Small intestine (tissue), 7 donors: ENCODE data around the gene STK36. TPM values are rescaled to one million over a fixed set of nuclear protein-coding genes. Genes with fewer than 3 reads are reported as not detected.
A peak's percentile ranks its signal among the peaks of the same experiment; 100 is the strongest.

Experiments used
- DNase-seq, 2 donors: peaks; one replicate each; pipeline versions ENCODE4 v3.0.0 to v3.0.0-alpha.2; 2013
- FAIRE-seq: peaks from 2 replicates; lab custom pipeline; 2012; peaks lifted over from hg19 to GRCh38; lab: Jason Lieb, UNC
- H3K27ac ChIP-seq, 3 donors: one replicate each; pipeline ENCODE4 v1.5.1; 2013; ENCODE audit warnings: low read length in 2 of 3, mild to moderate bottlenecking in 2 of 3, control low read depth in 1 of 3, inconsistent platforms in 1 of 3, low read depth in 1 of 3, moderate library complexity in 1 of 3
- H3K27me3 ChIP-seq, 3 donors: one replicate each; pipeline ENCODE4 v1.6.1; 2013; ENCODE audit warnings: low read length in 3 of 3, inconsistent platforms in 1 of 3; ENCODE audit not compliant: control insufficient read depth in 3 of 3, insufficient read depth in 3 of 3
- H3K36me3 ChIP-seq, 3 donors: one replicate each; pipeline ENCODE4 v1.6.1; 2013; ENCODE audit warnings: low read length in 3 of 3, inconsistent platforms in 1 of 3, low read depth in 1 of 3, mild to moderate bottlenecking in 1 of 3, moderate library complexity in 1 of 3; ENCODE audit not compliant: control insufficient read depth in 3 of 3, insufficient read depth in 2 of 3
- H3K4me1 ChIP-seq, 3 donors: one replicate each; pipeline ENCODE4 v1.6.1; 2013; ENCODE audit warnings: low read length in 2 of 3, inconsistent platforms in 1 of 3, low read depth in 1 of 3, mild to moderate bottlenecking in 1 of 3, moderate library complexity in 1 of 3; ENCODE audit not compliant: control insufficient read depth in 3 of 3, insufficient read depth in 2 of 3
- H3K4me3 ChIP-seq, 3 donors: one replicate each; pipeline ENCODE4 v1.5.1; 2013; ENCODE audit warnings: low read length in 3 of 3, control low read depth in 1 of 3, inconsistent platforms in 1 of 3, low read depth in 1 of 3, mild to moderate bottlenecking in 1 of 3, moderate library complexity in 1 of 3
- H3K9me3 ChIP-seq, 2 donors: one replicate each; pipeline ENCODE4 v1.6.1; 2013; ENCODE audit warnings: low read depth in 1 of 2, low read length in 1 of 2; ENCODE audit not compliant: control insufficient read depth in 2 of 2, insufficient read depth in 1 of 2
- WGBS, 3 donors: extraction: QIAGEN DNeasy Blood & Tissue Kit; methylation state at CpG; one replicate each; pipeline ENCODE4 v1.1.7; 2013; 5-methylcytosine and 5-hydroxymethylcytosine counted together
- polyA plus RNA-seq, 4 donors: library from polyadenylated mRNA; stranded (reverse) in 3 of 4; unstranded in 1 of 4; fragments of 200-250 nt in 3 of 4; fragments of 120-200 nt in 1 of 4; gene quantifications; one replicate each; pipeline versions ENCODE4 v1.2.1 to v1.2.3, GENCODE V29; 2013
- donor health status: healthy with polysubstance abuse.
- donor health status: control.
- donor health status: control.
- donor health status: Bipolar disorder and iron deficiency.
- donor health status: healthy.

The STK36 gene
- polyA plus RNA-seq, 4 donors = 9.7 to 38.9 (median 14.9) TPM

- no peaks in the 10 kb centered on the region for H3K27me3 ChIP-seq
- FAIRE-seq (no peak), DNase-seq (peak; percentile 42 to 62)
- H3K4me3 ChIP-seq = no peak overlapping the region
- peaks cover 0 to 6% (median 0%) of the 10 kb centered on the region in 3 donors for H3K4me1 ChIP-seq
- peaks cover 0 to 5% of the 10 kb centered on the region in 2 donors for H3K9me3 ChIP-seq
- peaks cover 17 to 68% (median 23%) of the 10 kb centered on the region in 3 donors for H3K36me3 ChIP-seq
- H3K27ac ChIP-seq = peak overlapping the region in 1 of 3 donors; percentile 38
- WGBS, 3 donors = 66 to 82% (median 71%) methylated on average over 8 of the region's 8 CpGs
Observed at GRCh38 chr2:218748741-218749441, 77.0 kb downstream of the STK36 start.

Other genes starting within 250 kb of the STK36 start
- 10 to 100 TPM in 1 of 4 donors, 1 to 10 TPM in 3; 2.0 to 10.5 (median 2.3) TPM for gene USP37, start 103.7 kb upstream of the STK36 start, polyA plus RNA-seq
- 10 to 100 TPM; 11.4 to 36.1 (median 17.6) TPM for gene CNOT9, start 103.2 kb upstream of the STK36 start, polyA plus RNA-seq
- 1 to 10 TPM in 2 of 4 donors, under 1 TPM in 1, not detected in 1; 0.97 to 1.4 (median 1.0) TPM for gene PLCD4, start 64.2 kb upstream of the STK36 start, polyA plus RNA-seq
- gene ZNF142, start 12.5 kb upstream of the STK36 start, polyA plus RNA-seq = 10 to 100 TPM in 1 of 4 donors, 1 to 10 TPM in 3; 3.0 to 12.6 (median 5.1) TPM
- 10 to 100 TPM; 18.9 to 42.7 (median 28.6) TPM for gene BCS1L, start 12.4 kb upstream of the STK36 start, polyA plus RNA-seq
- gene RNF25, start 84 bp upstream of the STK36 start, polyA plus RNA-seq = 10 to 100 TPM; 15.1 to 19.8 (median 18.5) TPM
- gene TTLL4, start 38.7 kb downstream of the STK36 start, polyA plus RNA-seq = 10 to 100 TPM in 3 of 4 donors, 1 to 10 TPM in 1; 8.6 to 25.7 (median 12.5) TPM
- gene CYP27A1, start 110.1 kb downstream of the STK36 start, polyA plus RNA-seq = 100 to 1,000 TPM in 2 of 4 donors, 10 to 100 TPM in 2; 46.7 to 125 (median 98.6) TPM
- gene PRKAG3, start 159.7 kb downstream of the STK36 start, polyA plus RNA-seq = under 1 TPM in 1 of 4 donors, not detected in 3; 0.15 TPM
- gene WNT6, start 187.7 kb downstream of the STK36 start, polyA plus RNA-seq = 1 to 10 TPM in 1 of 4 donors, under 1 TPM in 1, not detected in 2; 0.06 to 1.8 TPM
- gene WNT10A, start 208.8 kb downstream of the STK36 start, polyA plus RNA-seq = 1 to 10 TPM in 1 of 4 donors, under 1 TPM in 2, not detected in 1; 0.07 to 2.4 (median 0.37) TPM